Tibial nerve (tissue), 4 donors: Measurements from ENCODE around the gene TSGA10IP.

Experiments used
- CTCF ChIP-seq, 5 experiments: fragments of 200-600 bp in 3 of 5; fragments of 450-650 bp in 2 of 5; sonication (generic) in 3 of 5; IDR thresholded peaks; one replicate each; pipeline ENCODE4 v1.5.1; 2016 to 2019; ENCODE audit warnings: antibody characterized with exemption in 5 of 5, mild to moderate bottlenecking in 3 of 5, moderate library complexity in 2 of 5
- EP300 ChIP-seq, 2 donors: sonication (generic); formaldehyde crosslinking; IDR thresholded peaks; one replicate each; pipeline ENCODE4 v1.6.1; 2017; ENCODE audit warnings: antibody characterized with exemption in 2 of 2, mild to moderate bottlenecking in 1 of 2
- POLR2A ChIP-seq, 2 donors: fragments of 450-650 bp; IDR thresholded peaks; one replicate each; pipeline ENCODE4 v1.6.1; 2017; ENCODE audit warnings: antibody characterized with exemption in 2 of 2, mild to moderate bottlenecking in 2 of 2, moderate library complexity in 2 of 2

- TF ChIP-seq CTCF (IDR thresholded peaks at IDR 0.05) (peak in 1 of 5 experiments; percentile 66), EP300 (IDR thresholded peaks at IDR 0.05) (peak; percentile 43 to 86), POLR2A (IDR thresholded peaks at IDR 0.05) (peak in 1 of 2 donors; percentile 55)
Observed at GRCh38 chr11:65919141-65919572, 26.1 kb upstream of the TSGA10IP start, which contains the start of gene DRAP1.
